Activated T-cell treated with anti-CD3 and anti-CD28 coated beads for 48 hours (primary cell): Measurements from ENCODE around the gene LSM11.
"Not testable (repeated sequence)": the region's sequence is repeated elsewhere in the genome, so short reads cannot be mapped to it uniquely, and the experiment has no call there.

ENCODE experiments used
- DNase-seq: peaks from one replicate; pipeline ENCODE4 v3.0.0-alpha.2; 2020; ENCODE audit warnings: low read depth

LSM11 gene

GRCh38 chr5:157743163-157744050 lies at the start of gene LSM11:
LSM11 (plus strand) TSS chr5:157743712; CDS start chr5:157743751, 39 bp downstream.
- DNase-seq = peak; percentile 94

- DNase-seq = not testable (repeated sequence)
Observed at GRCh38 chr5:157693816-157694215, 49.7 kb upstream of the LSM11 start.

- not testable (repeated sequence) for DNase-seq
Observed at GRCh38 chr5:157696154-157696553, 47.4 kb upstream of the LSM11 start.

GRCh38 chr5:157698674-157699073 lies 44.8 kb upstream of the LSM11 start:
- DNase-seq = not testable (repeated sequence)

GRCh38 chr5:157703736-157704135 lies 39.8 kb upstream of the LSM11 start:
- DNase-seq = no peak

- DNase-seq = no peak
Observed at GRCh38 chr5:157708866-157709265, 34.6 kb upstream of the LSM11 start.

- no peak for DNase-seq
Observed at GRCh38 chr5:157709346-157709745, 34.2 kb upstream of the LSM11 start.

GRCh38 chr5:157710431-157710830 lies 33.1 kb upstream of the LSM11 start:
- DNase-seq = no peak

GRCh38 chr5:157710882-157711281 lies 32.6 kb upstream of the LSM11 start:
- no peak for DNase-seq

GRCh38 chr5:157713830-157714595 lies 29.5 kb upstream of the LSM11 start:
- DNase-seq = no peak

- no peak for DNase-seq
Observed at GRCh38 chr5:157714596-157714864, 29.0 kb upstream of the LSM11 start.

GRCh38 chr5:157718519-157718918 lies 25.0 kb upstream of the LSM11 start:
- no peak for DNase-seq

GRCh38 chr5:157719245-157719644 lies 24.3 kb upstream of the LSM11 start:
- no peak for DNase-seq

- no peak for DNase-seq
Observed at GRCh38 chr5:157721159-157721558, 22.4 kb upstream of the LSM11 start.

GRCh38 chr5:157722895-157723294 lies 20.6 kb upstream of the LSM11 start:
- not testable (repeated sequence) for DNase-seq

GRCh38 chr5:157726607-157727006 lies 16.9 kb upstream of the LSM11 start:
- DNase-seq = not testable (repeated sequence)

- DNase-seq = not testable (repeated sequence)
Observed at GRCh38 chr5:157727858-157728257, 15.7 kb upstream of the LSM11 start.

- no peak for DNase-seq
Observed at GRCh38 chr5:157729858-157730257, 13.7 kb upstream of the LSM11 start.

- no peak for DNase-seq
Observed at GRCh38 chr5:157730900-157731271, 12.6 kb upstream of the LSM11 start.

- DNase-seq = peak; percentile 97
Observed at GRCh38 chr5:157731272-157732129, 12.0 kb upstream of the LSM11 start, which contains the start of gene THG1L. THG1L (plus strand) TSS chr5:157731420; CDS start chr5:157731441, 21 bp downstream.

GRCh38 chr5:157732130-157732514 lies 11.4 kb upstream of the LSM11 start:
- no peak for DNase-seq

- DNase-seq = no peak
Observed at GRCh38 chr5:157732596-157733262, 10.8 kb upstream of the LSM11 start.
